ENCODE results near the gene PLS1. TPM values are rescaled to one million over a fixed set of nuclear protein-coding genes. Genes with fewer than 3 reads are reported as not detected.

Gene PLS1
- total RNA-seq, 1 experiment from 2014 or later = 20.1 TPM

DNA sequence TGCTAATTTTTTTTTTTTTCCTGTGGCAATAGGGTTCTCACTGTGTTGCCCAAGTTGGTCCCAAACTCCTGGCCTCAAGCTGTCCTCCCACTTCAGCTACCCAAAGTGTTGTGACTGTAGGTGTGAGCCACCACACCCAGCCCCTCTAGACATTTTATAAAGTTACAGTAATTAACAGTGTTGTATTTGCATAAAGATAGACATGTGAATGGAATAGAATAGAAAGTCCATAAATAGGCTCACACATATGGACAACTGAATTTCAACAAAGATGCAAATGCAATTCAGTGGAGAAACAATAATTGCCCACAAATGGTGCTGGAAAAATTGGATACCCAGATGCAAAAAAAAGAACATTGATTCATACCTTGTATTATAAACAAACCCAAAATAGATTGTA is 39.9 kb downstream of the PLS1 start:
- Histone ChIP-seq H3K79me2 (ENCODE audit: low read length) (no peaks in the 10 kb centered on the region), H3K4me1 (ENCODE audit: insufficient read depth, low read length) (no peaks in the 10 kb centered on the region), H3K4me2 (ENCODE audit: low read length) (no peak overlapping the region), H2AFZ (ENCODE audit: low read length) (no peak overlapping the region), H3K4me3 (ENCODE audit: low read length) (no peak overlapping the region), H3K9ac (ENCODE audit: low read length) (no peak overlapping the region), H3K27ac (ENCODE audit: low read length) (no peak overlapping the region), H3K36me3 (ENCODE audit: low read depth, low read length) (no peaks in the 10 kb centered on the region), H4K20me1 (ENCODE audit: low read length) (no peaks in the 10 kb centered on the region), H3K9me2 (replicated peaks; ENCODE audit: low read length) (no peaks in the 10 kb centered on the region), H3F3A (ENCODE audit: low read length, unreplicated experiment) (no peaks in the 10 kb centered on the region), H3K9me3 (ENCODE audit: low read length) (no peaks in the 10 kb centered on the region), H3K27me3 (ENCODE audit: low read length) (no peaks in the 10 kb centered on the region)
- intact Hi-C loops (cut with micrococcal nuclease) = no loop called here
- DNase-seq (no peak), ATAC-seq (no peak)
- POLR2A ChIA-PET (ENCODE audit: unreplicated experiment) = no interaction called here
- CTCF ChIA-PET = no interaction called here
- BruUV-seq (replicated peaks) = no TSS peak
- TF ChIP-seq, protein P1, sequence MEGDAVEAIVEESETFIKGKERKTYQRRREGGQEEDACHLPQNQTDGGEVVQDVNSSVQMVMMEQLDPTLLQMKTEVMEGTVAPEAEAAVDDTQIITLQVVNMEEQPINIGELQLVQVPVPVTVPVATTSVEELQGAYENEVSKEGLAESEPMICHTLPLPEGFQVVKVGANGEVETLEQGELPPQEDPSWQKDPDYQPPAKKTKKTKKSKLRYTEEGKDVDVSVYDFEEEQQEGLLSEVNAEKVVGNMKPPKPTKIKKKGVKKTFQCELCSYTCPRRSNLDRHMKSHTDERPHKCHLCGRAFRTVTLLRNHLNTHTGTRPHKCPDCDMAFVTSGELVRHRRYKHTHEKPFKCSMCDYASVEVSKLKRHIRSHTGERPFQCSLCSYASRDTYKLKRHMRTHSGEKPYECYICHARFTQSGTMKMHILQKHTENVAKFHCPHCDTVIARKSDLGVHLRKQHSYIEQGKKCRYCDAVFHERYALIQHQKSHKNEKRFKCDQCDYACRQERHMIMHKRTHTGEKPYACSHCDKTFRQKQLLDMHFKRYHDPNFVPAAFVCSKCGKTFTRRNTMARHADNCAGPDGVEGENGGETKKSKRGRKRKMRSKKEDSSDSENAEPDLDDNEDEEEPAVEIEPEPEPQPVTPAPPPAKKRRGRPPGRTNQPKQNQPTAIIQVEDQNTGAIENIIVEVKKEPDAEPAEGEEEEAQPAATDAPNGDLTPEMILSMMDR (conservative IDR thresholded peaks at IDR 0.05; ENCODE audit: low read depth, low read length) = no peak
- no peak for TF ChIP-seq EZH2phosphoT487 (IDR thresholded peaks at IDR 0.05; ENCODE audit: borderline replicate concordance, low read length)
- no peak for TF ChIP-seq EZH2 (IDR thresholded peaks at IDR 0.05; ENCODE audit: low read length, unreplicated experiment)

GRCh38 chr3:142636664-142637063 is 40.5 kb downstream of the PLS1 start:
- Histone ChIP-seq H3F3A (ENCODE audit: low read length, unreplicated experiment) (no peaks in the 10 kb centered on the region), H3K9me3 (ENCODE audit: low read length) (no peaks in the 10 kb centered on the region), H3K27ac (ENCODE audit: low read length) (no peak overlapping the region), H3K9ac (ENCODE audit: low read length) (no peak overlapping the region), H3K4me2 (ENCODE audit: low read length) (no peak overlapping the region), H3K9me2 (replicated peaks; ENCODE audit: low read length) (no peaks in the 10 kb centered on the region), H2AFZ (ENCODE audit: low read length) (no peak overlapping the region), H3K4me1 (ENCODE audit: insufficient read depth, low read length) (no peaks in the 10 kb centered on the region), H3K79me2 (ENCODE audit: low read length) (no peaks in the 10 kb centered on the region), H4K20me1 (ENCODE audit: low read length) (no peaks in the 10 kb centered on the region), H3K27me3 (ENCODE audit: low read length) (no peaks in the 10 kb centered on the region), H3K36me3 (ENCODE audit: low read depth, low read length) (no peaks in the 10 kb centered on the region), H3K4me3 (ENCODE audit: low read length) (no peak overlapping the region)
- POLR2A ChIA-PET (ENCODE audit: unreplicated experiment) = no interaction called here
- BruUV-seq (replicated peaks) = no TSS peak
- CTCF ChIA-PET = no interaction called here
- no peak for ATAC-seq
- DNase-seq = no peak
- intact Hi-C loops (cut with micrococcal nuclease) = no loop called here
- TF ChIP-seq EZH2phosphoT487 (IDR thresholded peaks at IDR 0.05; ENCODE audit: borderline replicate concordance, low read length) (no peak), EZH2 (IDR thresholded peaks at IDR 0.05; ENCODE audit: low read length, unreplicated experiment) (no peak)
- TF ChIP-seq, protein P1 (conservative IDR thresholded peaks at IDR 0.05; ENCODE audit: low read depth, low read length) = no peak

GRCh38 chr3:142638291-142638690 is 42.1 kb downstream of the PLS1 start:
- intact Hi-C loops (cut with micrococcal nuclease) = no loop called here
- no peaks in the 10 kb centered on the region for H3K4me1 ChIP-seq (ENCODE audit: insufficient read depth, low read length)
- ChIA-PET POLR2A (ENCODE audit: unreplicated experiment) (no interaction called here), CTCF (no interaction called here)
- H3K4me2 ChIP-seq (ENCODE audit: low read length) = no peak overlapping the region
- H3K9me2 ChIP-seq (replicated peaks; ENCODE audit: low read length) = no peaks in the 10 kb centered on the region
- no peak for TF ChIP-seq EZH2phosphoT487 (IDR thresholded peaks at IDR 0.05; ENCODE audit: borderline replicate concordance, low read length)
- TF ChIP-seq, protein P1 (conservative IDR thresholded peaks at IDR 0.05; ENCODE audit: low read depth, low read length) = no peak
- H2AFZ ChIP-seq (ENCODE audit: low read length) = no peak overlapping the region
- H3F3A ChIP-seq (ENCODE audit: low read length, unreplicated experiment) = no peaks in the 10 kb centered on the region
- no peaks in the 10 kb centered on the region for H3K27me3 ChIP-seq (ENCODE audit: low read length)
- no peak overlapping the region for H3K9ac ChIP-seq (ENCODE audit: low read length)
- DNase-seq (no peak), ATAC-seq (no peak)
- no TSS peak for BruUV-seq (replicated peaks)
- H3K27ac ChIP-seq (ENCODE audit: low read length) = no peak overlapping the region
- no peaks in the 10 kb centered on the region for H3K36me3 ChIP-seq (ENCODE audit: low read depth, low read length)
- no peaks in the 10 kb centered on the region for H3K79me2 ChIP-seq (ENCODE audit: low read length)
- no peaks in the 10 kb centered on the region for H3K9me3 ChIP-seq (ENCODE audit: low read length)
- no peaks in the 10 kb centered on the region for H4K20me1 ChIP-seq (ENCODE audit: low read length)
- H3K4me3 ChIP-seq (ENCODE audit: low read length) = no peak overlapping the region
